Caco-2 (cell line): ENCODE measurements around the gene ALPL. TPM values are rescaled to one million over a fixed set of nuclear protein-coding genes. Genes with fewer than 3 reads are reported as not detected.

Source experiments
- BruUV-seq: library from RNA; stranded (reverse); fragments of 400-500 nt; replicated peaks from 2 replicates; lab custom pipeline; 2021; lab: Mats Ljungman, UMichigan
- CTCF ChIA-PET: fragments of 300-600 bp; sonication (Branson Sonifier 250); formaldehyde crosslinking; loops from one replicate; lab custom pipeline; 2022; ENCODE audit warnings: antibody characterized with exemption; lab: Charles Lee
- POLR2A ChIA-PET: fragments of 300-600 bp; sonication (Branson Sonifier 250); formaldehyde crosslinking; loops from one replicate; lab custom pipeline; 2022; ENCODE audit warnings: antibody characterized with exemption; lab: Charles Lee
- DNase-seq, 2 experiments: peaks; one replicate each; pipeline versions ENCODE4 v3.0.0 to v3.0.0-alpha.2; 2020 to 2022
- H3K27me3 ChIP-seq: replicated peaks from 2 replicates; pipeline ENCODE4 v1.6.0; 2011; ENCODE audit warnings: low read length; ENCODE audit not compliant: control insufficient read depth, insufficient read depth
- H3K36me3 ChIP-seq: 2 replicates; pipeline ENCODE4 v1.5.1; 2011; ENCODE audit warnings: low read length; ENCODE audit not compliant: control insufficient read depth, insufficient read depth
- H3K4me1 ChIP-seq: fragments of 250-450 bp; sonication (Bioruptor Pico); 2 replicates; pipeline ENCODE4 v1.5.1; 2020; ENCODE audit warnings: mild to moderate bottlenecking
- H3K4me3 ChIP-seq: 2 replicates; pipeline ENCODE4 v1.5.1; 2011; ENCODE audit warnings: low read depth, mild to moderate bottlenecking, control low read depth, low read length
- H3K9me3 ChIP-seq: fragments of 250-450 bp; sonication (Bioruptor Pico); 2 replicates; pipeline ENCODE4 v1.5.1; 2020; ENCODE audit warnings: mild to moderate bottlenecking, moderate library complexity
- H3K27ac Mint-ChIP-seq: one replicate; pipeline ENCODE4 v1.8.0; 2022; ENCODE audit warnings: mixed read lengths; ENCODE audit not compliant: unreplicated experiment
- H3K27me3 Mint-ChIP-seq: one replicate; pipeline ENCODE4 v1.8.0; 2022; ENCODE audit warnings: mixed read lengths; ENCODE audit not compliant: insufficient read depth, unreplicated experiment
- H3K36me3 Mint-ChIP-seq: one replicate; pipeline ENCODE4 v1.8.0; 2022; ENCODE audit warnings: mild to moderate bottlenecking, mixed read lengths; ENCODE audit not compliant: insufficient read depth, unreplicated experiment
- H3K4me1 Mint-ChIP-seq: one replicate; pipeline ENCODE4 v1.8.0; 2022; ENCODE audit warnings: low read depth, mixed read lengths; ENCODE audit not compliant: unreplicated experiment
- H3K4me3 Mint-ChIP-seq: one replicate; pipeline ENCODE4 v1.8.0; 2022; ENCODE audit warnings: mild to moderate bottlenecking, moderate library complexity, mixed read lengths; ENCODE audit not compliant: unreplicated experiment
- H3K9me3 Mint-ChIP-seq: one replicate; pipeline ENCODE4 v1.8.0; 2022; ENCODE audit warnings: mixed read lengths; ENCODE audit not compliant: unreplicated experiment
- CTCF ChIP-seq, 2 experiments: fragments of 200-600 bp in 1 of 2; IDR thresholded peaks; 1 replicate in 1 of 2; 2 replicates in 1 of 2; pipeline versions ENCODE4 v1.5.1 to v1.8.0; 2011 to 2022; ENCODE audit warnings: antibody characterized with exemption in 1 of 2, control low read depth in 1 of 2, inconsistent platforms in 1 of 2, low read depth in 1 of 2, low read length in 1 of 2, mild to moderate bottlenecking in 1 of 2, moderate library complexity in 1 of 2; ENCODE audit not compliant: insufficient read depth in 1 of 2, severe bottlenecking in 1 of 2, unreplicated experiment in 1 of 2
- intact Hi-C: fragments of 100-400 bp; cut with micrococcal nuclease; formaldehyde crosslinking; loops from one replicate; pipeline ENCODE4 v1.10.0; 2022; ENCODE audit not compliant: unreplicated experiment
- total RNA-seq: library from RNA; stranded (reverse); gene quantifications from 2 replicates; pipeline ENCODE4 v1.2.3, GENCODE V29; 2022

Gene ALPL
- total RNA-seq, 1 experiment from 2014 or later: 0.79 TPM

GRCh38 chr1:21572735-21573277, 63.6 kb downstream of the ALPL start:
- ChIA-PET CTCF (interaction anchor here (2.2 kb wide), 1 partner anchor 202 kb away, joined by 6 read pairs; no protein-coding TSS in a partner anchor), POLR2A (no interaction called here)
- H3K9me3 ChIP-seq: no peaks in the 10 kb centered on the region
- no peaks in the 10 kb centered on the region for H3K4me1 ChIP-seq
- Mint-ChIP-seq H3K27ac (no peak overlapping the region), H3K36me3 (no peaks in the 10 kb centered on the region), H3K27me3 (no peaks in the 10 kb centered on the region), H3K4me3 (no peak overlapping the region), H3K4me1 (no peaks in the 10 kb centered on the region), H3K9me3 (no peaks in the 10 kb centered on the region)
- BruUV-seq: no TSS peak
- intact Hi-C loops: no loop called here
- no peak overlapping the region for H3K4me3 ChIP-seq
- no peaks in the 10 kb centered on the region for H3K27me3 ChIP-seq
- no peak for TF ChIP-seq CTCF (IDR thresholded peaks at IDR 0.05; ENCODE audit: insufficient read depth in 1 of 2, low read depth in 1 of 2, low read length in 1 of 2, severe bottlenecking in 1 of 2, unreplicated experiment in 1 of 2)
- DNase-seq: no peak
- H3K36me3 ChIP-seq: no peaks in the 10 kb centered on the region

GRCh38 chr1:21573475-21573874, 64.3 kb downstream of the ALPL start:
- intact Hi-C loops: no loop called here

GRCh38 chr1:21573971-21574465, 64.8 kb downstream of the ALPL start:
- DNase-seq: peak; percentile 71
- ChIA-PET CTCF (interaction anchor here (2.2 kb wide), 1 partner anchor 204 kb away, joined by 6 read pairs; no protein-coding TSS in a partner anchor), POLR2A (no interaction called here)
- no TSS peak for BruUV-seq
- Histone ChIP-seq H3K36me3 (no peaks in the 10 kb centered on the region), H3K4me1 (no peaks in the 10 kb centered on the region), H3K27me3 (no peaks in the 10 kb centered on the region), H3K9me3 (no peaks in the 10 kb centered on the region), H3K4me3 (no peak overlapping the region)
- no peaks in the 10 kb centered on the region for H3K4me1 Mint-ChIP-seq
- TF ChIP-seq CTCF (IDR thresholded peaks at IDR 0.05; ENCODE audit: insufficient read depth in 1 of 2, low read depth in 1 of 2, low read length in 1 of 2, severe bottlenecking in 1 of 2, unreplicated experiment in 1 of 2): peak; percentile 50 to 67
- intact Hi-C loops: loop anchor here (1.0 to 2.0 kb wide), 2 partner anchors 65 to 204 kb away; partner anchors contain the start of gene ALPL
- H3K36me3 Mint-ChIP-seq: no peaks in the 10 kb centered on the region
- no peak overlapping the region for H3K27ac Mint-ChIP-seq
- no peak overlapping the region for H3K4me3 Mint-ChIP-seq
- no peaks in the 10 kb centered on the region for H3K27me3 Mint-ChIP-seq
- no peaks in the 10 kb centered on the region for H3K9me3 Mint-ChIP-seq

More at GRCh38 chr1:21573475-21573874, 64.3 kb downstream of the ALPL start:
- Histone ChIP-seq H3K27me3 (no peaks in the 10 kb centered on the region), H3K36me3 (no peaks in the 10 kb centered on the region), H3K4me3 (no peak overlapping the region), H3K9me3 (no peaks in the 10 kb centered on the region), H3K4me1 (no peaks in the 10 kb centered on the region)
- H3K36me3 Mint-ChIP-seq: no peaks in the 10 kb centered on the region
- BruUV-seq: no TSS peak
- TF ChIP-seq CTCF (IDR thresholded peaks at IDR 0.05; ENCODE audit: insufficient read depth in 1 of 2, low read depth in 1 of 2, low read length in 1 of 2, severe bottlenecking in 1 of 2, unreplicated experiment in 1 of 2): no peak
- ChIA-PET CTCF (interaction anchor here (2.2 kb wide), 1 partner anchor 203 kb away, joined by 6 read pairs; no protein-coding TSS in a partner anchor), POLR2A (no interaction called here)
- H3K27me3 Mint-ChIP-seq: no peaks in the 10 kb centered on the region
- H3K4me3 Mint-ChIP-seq: no peak overlapping the region
- no peaks in the 10 kb centered on the region for H3K4me1 Mint-ChIP-seq
- no peaks in the 10 kb centered on the region for H3K9me3 Mint-ChIP-seq
- H3K27ac Mint-ChIP-seq: no peak overlapping the region
- DNase-seq: no peak
